Large intestine (tissue), 3 donors: ENCODE data around the gene ESPN. TPM values are rescaled to one million over a fixed set of nuclear protein-coding genes. Genes with fewer than 3 reads are reported as not detected.
"Not testable (repeated sequence)": the region's sequence is repeated elsewhere in the genome, so short reads cannot be mapped to it uniquely, and the experiment has no call there.

Experiments
- DNase-seq, 2 donors: peaks; one replicate each; pipeline versions ENCODE4 v3.0.0 to v3.0.0-alpha.2; 2013
- H3K27ac ChIP-seq: one replicate; pipeline ENCODE4 v1.5.1; 2013; ENCODE audit warnings: low read length
- H3K27me3 ChIP-seq: 2 replicates; pipeline ENCODE4 v1.6.1; 2013; ENCODE audit warnings: low read length; ENCODE audit not compliant: control insufficient read depth, insufficient read depth
- H3K36me3 ChIP-seq: 2 replicates; pipeline ENCODE4 v1.6.1; 2013; ENCODE audit warnings: low read length; ENCODE audit not compliant: control insufficient read depth, insufficient read depth
- H3K4me1 ChIP-seq: one replicate; pipeline ENCODE4 v1.6.1; 2013; ENCODE audit warnings: low read length; ENCODE audit not compliant: control insufficient read depth, insufficient read depth
- H3K4me3 ChIP-seq: one replicate; pipeline ENCODE4 v1.5.1; 2013; ENCODE audit warnings: low read length
- H3K9me3 ChIP-seq: one replicate; pipeline ENCODE4 v1.6.1; 2013; ENCODE audit warnings: mild to moderate bottlenecking, low read depth, low read length, moderate library complexity; ENCODE audit not compliant: control insufficient read depth
- WGBS: methylation state at CpG from one replicate; pipeline ENCODE4 v1.1.5; 2013; ENCODE audit warnings: low lambda C conversion rate; ENCODE audit not compliant: insufficient coverage; 5-methylcytosine and 5-hydroxymethylcytosine counted together
- polyA plus RNA-seq: library from polyadenylated mRNA; unstranded; fragments of 120-200 nt; gene quantifications from one replicate; pipeline ENCODE4 v1.2.1, GENCODE V29; 2013

ESPN gene
- polyA plus RNA-seq, 1 donor = 256 TPM

DNA sequence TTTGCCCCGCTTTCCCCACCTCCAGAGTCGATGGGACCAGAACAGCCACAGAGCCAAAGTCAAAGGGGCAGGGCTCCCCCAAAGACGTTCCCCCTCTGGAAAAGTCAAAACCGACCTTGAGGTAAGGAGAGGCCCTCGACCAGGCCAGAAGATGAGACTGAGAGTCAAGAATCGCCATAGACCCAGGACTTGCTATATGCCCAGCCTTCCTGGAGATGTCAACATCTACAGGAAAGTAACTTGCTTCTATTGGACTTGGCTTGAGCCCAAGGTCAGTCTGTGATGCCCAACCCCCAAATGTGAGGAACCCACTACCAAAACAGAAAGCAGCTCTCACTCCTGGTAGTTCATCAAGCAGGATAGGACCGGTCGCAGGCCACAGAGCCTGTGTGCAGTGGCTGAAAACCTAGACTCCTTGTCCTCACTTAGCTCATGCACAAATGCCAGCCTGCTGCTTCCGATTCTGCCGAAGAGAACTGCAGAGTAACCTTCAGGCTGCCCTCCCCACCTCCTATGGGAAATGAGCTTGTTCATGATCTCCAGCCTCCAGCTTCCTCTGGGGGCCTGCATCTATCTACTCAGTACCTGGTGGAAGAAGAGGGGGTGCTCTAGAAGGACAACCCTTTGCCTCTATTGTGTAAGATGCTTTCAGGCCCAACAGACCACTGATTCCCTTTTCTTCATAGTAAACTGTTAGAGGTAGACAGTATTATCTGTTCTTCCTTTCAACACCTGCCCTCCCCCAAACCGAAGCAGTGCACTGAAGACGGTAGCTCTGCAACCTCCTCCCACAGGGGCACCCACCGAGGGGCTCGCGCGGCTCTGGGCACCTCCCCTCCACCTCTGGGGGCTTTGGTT lies 32.4 kb upstream of the ESPN start:
- H3K9me3 ChIP-seq = no peaks in the 10 kb centered on the region
- no peaks in the 10 kb centered on the region for H3K27me3 ChIP-seq
- no CpG with 5 or more reads among the region's 16 CpGs for WGBS
- peaks cover 14% of the 10 kb centered on the region for H3K4me1 ChIP-seq
- no peak overlapping the region for H3K27ac ChIP-seq
- DNase-seq = peak in 1 of 2 donors; percentile 35
- H3K36me3 ChIP-seq = peaks cover 3% of the 10 kb centered on the region
- peak overlapping the region; percentile 25 for H3K4me3 ChIP-seq

DNA sequence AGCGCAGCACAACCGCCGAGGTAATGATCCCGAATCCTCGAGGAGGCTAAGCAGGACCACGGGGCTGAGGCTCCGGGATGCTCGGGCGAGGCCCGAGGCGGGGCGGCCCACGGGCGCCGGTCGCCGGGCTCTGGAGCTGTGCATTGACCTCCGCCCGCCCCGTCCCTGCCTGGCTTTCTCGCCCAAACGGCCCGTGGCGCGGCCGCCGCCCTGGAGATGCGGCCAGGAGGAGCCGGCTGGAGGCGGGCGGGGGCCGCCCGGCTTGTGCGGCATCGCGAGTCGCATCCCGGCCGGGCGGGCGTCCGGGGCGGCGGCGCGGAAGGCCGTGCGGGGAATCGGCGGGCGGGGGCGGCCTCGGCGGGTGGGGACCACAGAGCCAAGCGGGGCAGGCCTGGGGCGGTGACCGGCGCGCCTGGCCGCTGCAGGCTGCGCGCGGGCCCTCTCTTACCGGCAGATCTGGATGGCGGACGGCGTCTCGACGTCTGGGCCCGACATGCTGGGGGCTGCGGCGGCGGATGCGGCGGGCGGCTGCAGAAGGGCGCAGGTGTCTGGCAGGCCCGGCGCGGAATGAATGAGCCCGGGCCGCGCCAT lies 31.7 kb upstream of the ESPN start:
- DNase-seq = no peak
- H3K36me3 ChIP-seq = peaks cover 3% of the 10 kb centered on the region
- H3K9me3 ChIP-seq = no peaks in the 10 kb centered on the region
- H3K27ac ChIP-seq = no peak overlapping the region
- H3K27me3 ChIP-seq = no peaks in the 10 kb centered on the region
- WGBS = no CpG with 5 or more reads among the region's 83 CpGs
- H3K4me1 ChIP-seq = peaks cover 14% of the 10 kb centered on the region
- peak overlapping the region; percentile 25 for H3K4me3 ChIP-seq

DNA sequence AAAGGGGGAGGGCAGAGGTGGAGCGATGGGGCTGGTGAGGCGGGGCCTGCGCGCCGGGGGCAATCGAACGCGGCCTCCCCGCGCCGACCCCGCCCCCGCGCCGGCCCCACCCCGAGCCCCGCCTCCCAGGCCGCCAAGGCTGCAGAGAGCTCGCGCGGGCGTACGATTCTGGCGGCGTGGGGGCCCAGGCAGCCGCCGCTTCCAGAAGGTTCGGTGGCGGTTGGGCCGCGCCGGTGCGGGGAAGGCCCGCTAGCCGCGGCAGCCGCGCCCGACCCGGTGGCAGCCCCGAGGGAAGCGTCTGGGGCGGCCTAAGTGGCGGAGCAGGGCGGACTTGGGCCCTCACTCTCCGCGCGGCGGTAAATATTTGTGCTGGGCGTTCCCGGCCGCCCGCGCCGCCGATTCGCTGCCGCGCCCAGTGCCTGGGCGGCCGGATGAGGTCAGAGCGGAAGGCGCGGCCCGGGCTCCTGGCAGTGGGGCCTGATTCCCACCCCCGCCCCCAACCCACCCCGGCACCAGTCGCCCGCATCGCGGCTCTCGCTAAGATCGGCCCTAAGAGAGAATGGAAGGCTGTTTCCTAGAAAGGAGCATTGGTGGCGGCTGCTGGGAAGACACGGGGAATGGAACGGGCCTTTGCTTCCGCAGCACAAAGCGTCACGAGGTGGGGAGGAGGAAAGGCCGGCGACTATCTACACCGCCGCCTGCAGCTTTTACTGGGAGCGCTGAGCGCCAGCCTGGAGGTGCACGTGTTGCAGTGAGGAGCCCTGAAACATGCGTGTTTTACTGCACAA lies 31.0 kb upstream of the ESPN start, which contains the start of gene ACOT7:
TSS of gene ACOT7 (minus strand) at position 368 of the 788 bp plus-strand sequence. CDS start 368 bp downstream, outside the sequence.
- peak within 1 kb of the TSS; percentile 30 for H3K4me3 ChIP-seq
- WGBS = no CpG with 5 or more reads among the region's 87 CpGs
- DNase-seq = peak; percentile 94 to 98
- H3K9me3 ChIP-seq = no peaks in the 10 kb centered on the region
- no peaks in the 10 kb centered on the region for H3K27me3 ChIP-seq
- peaks cover 3% of the 10 kb centered on the region for H3K36me3 ChIP-seq
- H3K27ac ChIP-seq = peak within 1 kb of the TSS; percentile 76
- peaks cover 14% of the 10 kb centered on the region for H3K4me1 ChIP-seq

DNA sequence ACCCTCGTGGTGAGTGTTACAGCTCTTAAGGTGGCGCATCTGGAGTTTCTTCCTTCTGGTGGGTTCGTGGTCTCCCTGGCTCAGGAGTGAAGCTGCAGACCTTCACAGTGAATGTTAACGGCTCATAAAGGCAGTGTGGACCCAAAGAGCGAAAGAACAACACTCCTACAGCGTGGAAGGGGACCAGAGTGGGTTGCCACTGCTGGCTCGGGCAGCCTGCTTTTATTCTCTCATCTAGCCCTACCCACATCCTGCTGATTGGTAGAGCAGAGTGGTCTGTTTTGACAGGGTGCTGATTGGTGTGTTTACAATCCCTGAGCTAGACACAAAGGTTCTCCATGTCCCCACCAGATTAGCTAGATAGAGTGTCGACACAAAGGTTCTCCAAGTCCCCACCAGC lies 29.4 kb upstream of the ESPN start:
- DNase-seq, H3K9me3 ChIP-seq, H3K36me3 ChIP-seq, H3K27ac ChIP-seq, H3K27me3 ChIP-seq, H3K4me3 ChIP-seq: not testable (repeated sequence)
- peaks cover 14% of the 10 kb centered on the region for H3K4me1 ChIP-seq
- WGBS = no CpG with 5 or more reads among the region's 8 CpGs

DNA sequence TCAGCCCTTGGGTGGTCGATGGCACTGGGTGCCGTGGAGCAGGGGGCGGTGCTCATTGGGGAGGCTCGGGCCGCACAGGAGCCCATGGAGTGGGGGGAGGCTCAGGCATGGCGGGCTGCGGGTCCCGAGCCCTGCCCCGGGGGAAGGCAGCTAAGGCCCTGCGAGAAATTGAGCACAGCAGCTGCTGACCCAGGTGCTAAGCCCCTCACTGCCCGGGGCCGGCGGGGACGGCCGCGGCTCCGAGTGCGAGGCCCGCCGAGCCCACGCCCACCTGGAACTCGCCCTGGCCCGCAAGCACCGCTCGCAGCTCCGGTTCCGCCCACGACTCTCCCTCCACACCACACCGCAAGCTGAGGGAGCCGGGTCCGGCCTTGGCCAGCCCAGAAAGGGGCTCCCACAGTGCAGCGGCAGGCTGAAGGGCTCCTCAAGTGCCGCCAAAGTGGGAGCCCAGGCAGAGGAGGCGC lies 28.8 kb upstream of the ESPN start:
- H3K9me3 ChIP-seq, DNase-seq, H3K4me3 ChIP-seq, H3K36me3 ChIP-seq, H3K27me3 ChIP-seq, H3K27ac ChIP-seq: not testable (repeated sequence)
- H3K4me1 ChIP-seq = peaks cover 14% of the 10 kb centered on the region
- WGBS = no CpG with 5 or more reads among the region's 34 CpGs

DNA sequence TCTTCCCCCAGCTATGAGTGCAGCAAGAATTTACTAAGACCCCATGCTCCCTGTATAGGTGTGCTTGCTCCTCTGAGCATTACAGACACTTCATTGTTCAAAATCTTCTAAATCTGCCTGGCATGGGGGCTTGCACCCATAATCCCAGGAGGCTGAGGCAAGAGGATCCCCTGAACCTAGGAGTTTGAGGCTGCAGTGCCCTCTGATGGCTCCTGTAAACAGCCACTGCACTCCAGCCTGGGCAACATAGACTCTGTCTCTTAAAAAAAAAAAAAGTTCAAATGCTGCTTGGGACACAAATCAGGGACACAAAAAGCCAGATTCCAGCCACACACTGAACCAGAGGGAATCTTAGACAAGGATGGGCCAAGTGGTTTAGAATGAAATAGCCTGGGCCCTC lies 27.6 kb upstream of the ESPN start:
- no peak overlapping the region for H3K4me3 ChIP-seq
- peaks cover 9% of the 10 kb centered on the region for H3K4me1 ChIP-seq
- no peak for DNase-seq
- no peaks in the 10 kb centered on the region for H3K27me3 ChIP-seq
- no peak overlapping the region for H3K27ac ChIP-seq
- H3K36me3 ChIP-seq = no peaks in the 10 kb centered on the region
- no peaks in the 10 kb centered on the region for H3K9me3 ChIP-seq

DNA sequence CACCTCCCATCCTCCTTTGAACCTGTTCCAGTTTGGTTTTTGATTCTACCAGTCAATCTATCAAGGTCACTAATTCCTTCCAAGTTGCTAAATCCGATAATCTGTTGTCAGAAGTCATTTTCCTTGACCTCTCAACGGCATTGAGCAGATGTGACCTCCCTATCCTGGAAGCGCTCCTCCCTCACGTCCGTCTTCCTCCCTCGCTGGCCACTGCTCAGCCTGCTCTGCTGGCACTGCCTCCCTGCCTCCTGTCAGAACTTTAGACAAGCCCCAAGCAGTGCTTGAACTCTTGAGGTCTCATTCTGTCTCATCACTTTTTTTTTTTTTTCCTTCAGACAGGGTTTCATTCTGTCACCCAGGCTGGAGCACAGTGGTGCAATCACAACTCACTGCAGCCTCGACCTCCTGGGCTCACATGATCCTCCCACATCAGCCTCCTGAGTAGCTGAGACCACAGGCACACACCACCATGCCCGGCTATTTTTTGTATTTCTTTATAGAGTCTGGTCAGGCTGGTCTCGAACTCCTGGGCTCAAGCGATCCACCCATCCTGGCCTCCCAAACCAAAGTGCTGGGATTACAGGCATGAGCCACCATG lies 26.6 kb upstream of the ESPN start:
- no peak overlapping the region for H3K27ac ChIP-seq
- no CpG with 5 or more reads among the region's 10 CpGs for WGBS
- DNase-seq = no peak
- no peaks in the 10 kb centered on the region for H3K27me3 ChIP-seq
- H3K36me3 ChIP-seq = no peaks in the 10 kb centered on the region
- H3K4me1 ChIP-seq = peaks cover 4% of the 10 kb centered on the region
- H3K9me3 ChIP-seq = no peaks in the 10 kb centered on the region
- no peak overlapping the region for H3K4me3 ChIP-seq

DNA sequence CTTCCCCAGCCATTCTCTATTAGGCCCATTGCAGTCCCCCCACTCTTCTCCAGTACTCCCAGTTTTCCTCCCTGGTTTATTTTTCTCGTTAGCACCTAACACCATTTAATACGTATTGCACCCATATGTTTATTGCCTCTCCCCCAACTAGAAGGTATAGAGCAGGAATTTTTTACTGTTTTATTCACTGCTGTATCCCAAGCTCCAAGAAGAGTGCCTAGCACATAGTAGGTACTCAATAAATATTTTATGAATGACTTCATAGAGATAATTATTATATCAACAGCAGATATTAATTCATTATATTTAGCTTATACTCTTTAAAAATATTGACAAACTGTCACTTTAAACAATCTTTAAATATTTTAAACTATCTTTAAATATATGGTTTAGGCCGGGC lies 25.3 kb upstream of the ESPN start:
- no peaks in the 10 kb centered on the region for H3K27me3 ChIP-seq
- no peaks in the 10 kb centered on the region for H3K9me3 ChIP-seq
- WGBS = 100% methylated on average over 2 of the region's 3 CpGs
- DNase-seq = no peak
- no peak overlapping the region for H3K27ac ChIP-seq
- H3K4me1 ChIP-seq = peaks cover 1% of the 10 kb centered on the region
- no peaks in the 10 kb centered on the region for H3K36me3 ChIP-seq
- no peak overlapping the region for H3K4me3 ChIP-seq

DNA sequence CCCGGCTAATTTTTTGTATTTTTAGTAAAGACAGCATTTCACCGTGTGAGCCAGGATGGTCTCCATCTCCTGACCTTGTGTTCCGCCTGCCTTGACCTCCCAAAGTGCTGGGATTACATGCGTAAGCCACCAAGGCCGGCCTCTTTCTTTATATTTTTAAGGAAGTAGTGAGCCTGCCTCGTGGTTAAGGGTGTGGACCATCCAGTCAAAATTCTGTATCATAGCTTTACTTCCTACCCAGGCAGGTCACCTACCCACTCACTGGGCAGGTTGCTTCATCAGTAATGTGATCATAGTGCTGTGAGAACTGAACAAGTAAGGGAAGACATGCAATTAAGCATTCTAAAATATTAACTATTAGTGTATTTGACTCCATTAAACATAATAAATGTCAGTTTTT lies 22.9 kb upstream of the ESPN start:
- H3K9me3 ChIP-seq = no peaks in the 10 kb centered on the region
- H3K27me3 ChIP-seq = peaks cover 4% of the 10 kb centered on the region
- no peak for DNase-seq
- H3K36me3 ChIP-seq = no peaks in the 10 kb centered on the region
- H3K27ac ChIP-seq = no peak overlapping the region
- no peaks in the 10 kb centered on the region for H3K4me1 ChIP-seq
- WGBS = 83% methylated on average over 2 of the region's 6 CpGs
- no peak overlapping the region for H3K4me3 ChIP-seq

DNA sequence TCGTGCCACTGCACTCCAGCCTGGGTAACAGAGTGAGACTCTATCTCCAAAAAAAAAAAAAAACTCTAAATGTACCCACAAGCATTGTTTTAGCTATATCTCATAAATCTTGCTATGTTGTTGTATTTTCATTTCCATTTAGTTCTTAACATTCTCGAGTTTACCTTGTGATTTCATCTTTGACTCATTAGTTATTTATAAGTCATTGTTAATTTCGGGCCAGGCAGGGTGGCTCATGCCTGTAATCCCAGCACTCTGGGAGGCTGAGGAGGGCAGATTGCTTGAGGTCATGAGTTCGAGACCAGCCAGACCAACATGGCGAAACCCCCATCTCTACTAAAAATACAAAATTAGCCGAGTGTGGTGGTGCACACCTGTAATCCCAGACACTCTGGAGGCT lies 16.6 kb upstream of the ESPN start:
- DNase-seq = no peak
- Histone ChIP-seq H3K4me3 (no peak overlapping the region), H3K27ac (no peak overlapping the region), H3K9me3 (no peaks in the 10 kb centered on the region), H3K4me1 (no peaks in the 10 kb centered on the region), H3K27me3 (peaks cover 4% of the 10 kb centered on the region), H3K36me3 (no peaks in the 10 kb centered on the region)
- 100% methylated on average over 1 of the region's 6 CpGs for WGBS
